B cell (primary cell): ENCODE results near the gene PRODH.
"Not testable (repeated sequence)": the region's sequence is repeated elsewhere in the genome, so short reads cannot be mapped to it uniquely, and the experiment has no call there.

Experiments used
- CTCF ChIP-seq: fragments of 200-600 bp; IDR thresholded peaks from one replicate; pipeline ENCODE4 v1.8.0; 2022; ENCODE audit warnings: antibody characterized with exemption, mild to moderate bottlenecking
- EZH2 ChIP-seq: IDR thresholded peaks from 2 replicates; pipeline ENCODE4 v1.6.1; 2012; ENCODE audit warnings: borderline replicate concordance, low read depth, mild to moderate bottlenecking, moderate library complexity, low read length; ENCODE audit not compliant: insufficient read depth, poor library complexity, severe bottlenecking

GRCh38 chr22:18893775-18894174 is 42.3 kb downstream of the PRODH start:
- not testable (repeated sequence) for TF ChIP-seq CTCF, EZH2
